Stimulated activated CD4-positive, alpha-beta T cell treated with anti-CD3 and anti-CD28 coated beads, TNF-alpha, amount 100 ng/mL, for 1 hour (primary cell): Measurements from ENCODE around the gene SLC14A1.
"Not testable (repeated sequence)": the region's sequence is repeated elsewhere in the genome, so short reads cannot be mapped to it uniquely, and the experiment has no call there.

Experiments used
- DNase-seq, 3 donors: peaks; one replicate each; pipeline ENCODE4 v3.0.0-alpha.2; 2020; ENCODE audit warnings: low read depth in 3 of 3, low spot score in 1 of 3

SLC14A1 gene

GRCh38 chr18:45757005-45757404, 33.0 kb downstream of the SLC14A1 start:
- no peak for DNase-seq

GRCh38 chr18:45757644-45758043, 33.7 kb downstream of the SLC14A1 start:
- not testable (repeated sequence) for DNase-seq

- no peak for DNase-seq
Measured at GRCh38 chr18:45760462-45761036, 36.6 kb downstream of the SLC14A1 start.

GRCh38 chr18:45761512-45762114, 37.6 kb downstream of the SLC14A1 start:
- DNase-seq: no peak

- DNase-seq: no peak
Measured at GRCh38 chr18:45764000-45764686, 40.2 kb downstream of the SLC14A1 start.

- no peak for DNase-seq
Measured at GRCh38 chr18:45765796-45766195, 41.8 kb downstream of the SLC14A1 start.

- DNase-seq: no peak
Measured at GRCh38 chr18:45771587-45772480, 47.9 kb downstream of the SLC14A1 start.

GRCh38 chr18:45774065-45774521, 50.1 kb downstream of the SLC14A1 start:
- DNase-seq: no peak

GRCh38 chr18:45775241-45775676, 51.3 kb downstream of the SLC14A1 start:
- peak; percentile 3 to 64 (median 11) for DNase-seq

- DNase-seq: no peak
Measured at GRCh38 chr18:45775743-45776142, 51.8 kb downstream of the SLC14A1 start.

GRCh38 chr18:45777393-45777792, 53.4 kb downstream of the SLC14A1 start:
- no peak for DNase-seq

- no peak for DNase-seq
Measured at GRCh38 chr18:45780568-45780967, 56.6 kb downstream of the SLC14A1 start.

- no peak for DNase-seq
Measured at GRCh38 chr18:45782662-45783061, 58.7 kb downstream of the SLC14A1 start.

GRCh38 chr18:45783097-45784075, 59.4 kb downstream of the SLC14A1 start:
- no peak for DNase-seq

GRCh38 chr18:45785134-45785533, 61.2 kb downstream of the SLC14A1 start:
- no peak for DNase-seq

- no peak for DNase-seq
Measured at GRCh38 chr18:45786941-45787340, 63.0 kb downstream of the SLC14A1 start.

GRCh38 chr18:45787346-45787745, 63.4 kb downstream of the SLC14A1 start:
- no peak for DNase-seq

GRCh38 chr18:45788861-45789260, 64.9 kb downstream of the SLC14A1 start:
- DNase-seq: no peak

- no peak for DNase-seq
Measured at GRCh38 chr18:45792506-45793263, 68.7 kb downstream of the SLC14A1 start.
